Activated CD4-positive, CD25-positive, alpha-beta regulatory T cell treated with anti-CD3 and anti-CD28 coated beads, Interleukin-2, amount 50 U/mL, for 16 hours (primary cell): ENCODE measurements around the gene MACF1.
"Not testable (repeated sequence)": the region's sequence is repeated elsewhere in the genome, so short reads cannot be mapped to it uniquely, and the experiment has no call there.

Experiments used
- DNase-seq: peaks from one replicate; pipeline ENCODE4 v3.0.0-alpha.2; 2020; ENCODE audit warnings: low read depth, low spot score

Gene MACF1

DNA sequence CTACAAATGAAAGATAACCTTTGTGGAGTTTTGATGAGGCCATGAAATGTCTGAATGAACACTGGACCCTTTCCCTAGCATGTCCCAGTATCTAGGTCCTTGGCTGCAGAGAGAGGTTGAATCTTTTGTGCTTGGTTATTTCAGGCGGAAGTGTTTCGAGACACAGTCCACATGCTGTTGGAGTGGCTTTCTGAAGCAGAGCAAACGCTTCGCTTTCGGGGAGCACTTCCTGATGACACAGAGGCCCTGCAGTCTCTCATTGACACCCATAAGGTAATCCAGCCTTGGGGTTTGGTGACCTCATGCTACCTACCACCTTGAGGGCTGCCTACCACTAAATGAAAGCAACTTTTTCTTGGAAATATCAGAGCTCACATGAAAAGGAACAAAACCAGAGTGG is 248.0 kb downstream of the MACF1 start:
- DNase-seq: no peak

DNA sequence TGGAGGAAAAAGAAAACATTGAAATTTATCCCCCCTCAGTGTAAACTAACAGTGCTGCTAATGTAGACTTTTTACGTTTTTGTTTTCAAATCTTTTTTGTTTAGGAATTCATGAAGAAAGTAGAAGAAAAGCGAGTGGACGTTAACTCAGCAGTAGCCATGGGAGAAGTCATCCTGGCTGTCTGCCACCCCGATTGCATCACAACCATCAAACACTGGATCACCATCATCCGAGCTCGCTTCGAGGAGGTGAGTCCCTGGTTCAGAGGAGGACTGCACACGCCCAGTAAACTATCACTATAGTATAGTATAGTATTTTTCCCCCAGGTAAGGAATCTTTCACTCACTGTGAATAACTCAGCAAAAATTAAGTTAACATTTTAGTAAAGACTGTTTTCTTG is 249.1 kb downstream of the MACF1 start:
- DNase-seq: no peak

DNA sequence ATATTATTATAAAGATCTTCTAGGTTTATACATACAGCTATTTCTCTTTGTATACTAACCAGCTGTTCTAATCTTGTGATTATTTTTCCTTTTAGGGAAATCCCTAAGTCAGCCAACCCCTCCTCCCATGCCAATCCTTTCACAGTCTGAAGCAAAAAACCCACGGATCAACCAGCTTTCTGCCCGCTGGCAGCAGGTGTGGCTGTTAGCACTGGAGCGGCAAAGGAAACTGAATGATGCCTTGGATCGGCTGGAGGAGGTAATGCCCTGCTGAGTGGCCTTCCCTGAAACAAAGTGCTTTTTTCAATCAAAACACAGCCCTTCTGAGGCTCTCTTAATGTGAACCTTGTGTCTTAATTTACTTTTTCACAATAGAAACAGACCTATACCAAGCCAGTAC is 254.5 kb downstream of the MACF1 start:
- DNase-seq: no peak

DNA sequence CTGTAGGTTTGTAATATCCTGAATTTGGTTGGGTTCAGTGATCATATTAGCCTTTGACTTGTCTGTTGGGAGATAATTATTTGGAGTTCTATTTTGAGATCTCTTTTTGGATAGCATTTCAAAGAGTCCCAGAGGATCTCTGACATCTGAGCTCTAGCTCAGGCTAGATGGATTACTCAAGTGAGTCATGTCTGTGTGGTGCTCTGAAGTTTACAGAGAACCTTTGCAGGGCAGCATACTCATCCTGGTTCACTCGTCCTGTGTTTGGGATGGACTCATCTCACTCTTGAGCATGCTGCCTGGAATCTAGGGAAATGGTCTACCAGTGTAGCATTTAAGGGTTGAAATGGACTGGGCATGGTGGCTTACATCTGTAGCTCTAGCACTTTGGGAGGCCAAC is 257.6 kb downstream of the MACF1 start:
- DNase-seq: no peak

DNA sequence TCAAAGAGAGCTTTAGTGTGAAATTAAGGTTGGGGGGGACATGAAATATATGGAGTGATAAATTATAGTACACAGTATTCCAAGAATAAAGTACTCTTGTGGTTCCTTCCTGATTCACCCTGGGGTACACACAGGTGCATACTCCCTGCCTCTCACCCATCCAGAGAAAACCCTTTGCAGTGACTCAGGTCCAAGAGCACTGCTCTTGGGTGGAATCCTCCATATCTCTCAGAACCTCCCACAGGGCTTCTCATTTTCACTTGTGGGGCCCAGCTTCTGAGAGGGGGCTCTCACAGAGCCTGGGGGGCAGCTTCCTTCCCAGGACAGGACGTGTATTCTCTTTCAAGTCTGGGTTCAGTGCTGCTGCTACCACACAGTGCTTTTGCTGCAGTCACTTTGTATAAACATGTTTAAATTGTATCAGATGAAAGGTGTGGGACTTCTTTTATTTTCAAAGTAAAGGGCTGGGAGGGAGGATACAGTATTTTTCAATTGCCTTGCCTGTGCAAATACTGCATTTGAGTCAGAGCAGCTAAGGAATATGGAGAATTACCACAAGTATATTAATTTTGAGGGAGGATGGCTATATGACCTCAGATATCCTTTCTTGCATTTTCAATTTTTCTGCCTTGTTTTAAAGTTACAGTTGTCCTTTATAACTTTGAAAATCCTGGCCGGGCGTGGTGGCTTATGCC is 262.1 kb downstream of the MACF1 start:
- no peak for DNase-seq

DNA sequence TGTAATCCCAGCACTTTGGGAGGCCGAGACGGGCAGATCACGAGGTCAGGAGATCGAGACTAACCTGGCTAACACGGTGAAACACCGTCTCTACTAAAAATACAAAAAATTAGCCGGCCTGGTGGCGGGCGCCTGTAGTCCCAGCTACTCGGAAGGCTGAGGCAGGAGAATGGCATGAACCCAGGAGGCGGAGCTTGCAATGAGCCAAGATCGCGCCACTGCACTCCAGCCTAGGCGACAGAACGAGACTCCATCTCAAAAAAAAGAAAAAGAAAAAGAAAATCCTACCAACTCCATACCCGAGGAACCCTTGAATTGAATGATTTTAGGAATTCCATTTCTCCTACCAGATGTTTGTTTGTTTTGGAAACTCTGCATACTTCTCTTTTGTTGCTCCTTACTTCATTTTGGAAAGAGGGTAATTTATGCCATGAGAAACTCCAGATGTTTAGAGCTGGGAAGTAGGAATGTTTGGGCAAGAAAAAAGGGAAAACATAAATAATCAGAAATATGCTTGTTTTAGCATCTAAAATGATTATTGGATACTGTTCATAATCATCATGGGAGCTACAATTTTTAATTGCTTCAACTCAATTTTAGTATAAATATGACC is 262.7 kb downstream of the MACF1 start:
- not testable (repeated sequence) for DNase-seq

DNA sequence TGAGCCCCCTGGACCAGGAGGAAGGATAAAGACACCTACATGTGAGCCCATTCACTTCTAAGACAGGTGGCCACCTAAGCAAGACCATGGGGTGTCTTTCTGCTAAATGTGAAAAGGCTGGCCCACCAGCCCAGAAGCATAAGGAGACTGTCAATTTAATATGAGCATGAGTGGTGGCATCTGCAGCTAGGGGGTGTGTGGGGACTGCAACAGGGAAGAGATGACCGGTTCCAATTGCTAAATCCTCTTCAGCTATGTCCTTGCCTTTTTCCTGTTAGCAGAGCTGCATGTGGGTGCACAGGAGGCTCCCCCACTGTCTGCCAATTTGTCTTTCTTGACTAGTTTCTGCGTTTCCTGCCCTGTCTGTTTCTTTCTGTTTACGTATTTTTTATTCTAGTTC is 264.7 kb downstream of the MACF1 start:
- no peak for DNase-seq

DNA sequence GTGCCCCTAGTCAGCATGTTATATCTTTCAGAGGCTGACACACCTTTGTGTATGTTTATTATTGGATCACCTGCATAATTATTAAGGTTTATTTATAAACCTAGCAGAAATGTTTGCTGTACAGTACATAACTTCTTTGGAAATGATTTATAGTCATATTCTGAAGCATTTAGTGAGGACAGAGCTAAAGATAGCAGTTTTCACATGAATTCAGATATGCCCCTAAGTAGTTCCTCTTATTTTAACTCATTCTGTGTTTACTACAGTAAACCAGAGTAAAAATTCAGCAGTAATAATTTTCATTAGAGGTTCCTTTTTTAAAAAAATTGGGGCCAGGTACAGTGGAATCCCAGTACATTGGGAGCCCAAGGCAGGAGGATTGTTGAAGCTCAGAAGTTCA is 265.5 kb downstream of the MACF1 start:
- DNase-seq: no peak

DNA sequence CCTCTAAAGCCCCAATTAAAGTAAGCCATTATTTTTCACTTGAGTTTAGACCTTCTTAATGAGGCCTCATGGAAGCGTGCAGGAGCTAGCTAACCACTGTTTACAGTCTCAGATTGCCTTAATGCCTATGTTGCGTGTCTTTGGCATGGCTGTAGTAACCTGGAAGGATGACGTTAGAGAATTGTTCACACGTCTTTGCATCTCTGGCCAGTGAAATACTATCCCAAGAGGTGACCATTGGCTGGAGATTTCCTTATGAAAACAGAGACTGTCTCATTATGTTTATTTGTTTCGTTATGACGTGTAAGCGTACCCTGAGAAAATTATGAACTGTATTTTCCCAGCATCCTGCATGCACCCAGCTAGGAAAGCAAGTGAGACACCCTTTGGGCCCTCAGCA is 268.3 kb downstream of the MACF1 start:
- DNase-seq: no peak

DNA sequence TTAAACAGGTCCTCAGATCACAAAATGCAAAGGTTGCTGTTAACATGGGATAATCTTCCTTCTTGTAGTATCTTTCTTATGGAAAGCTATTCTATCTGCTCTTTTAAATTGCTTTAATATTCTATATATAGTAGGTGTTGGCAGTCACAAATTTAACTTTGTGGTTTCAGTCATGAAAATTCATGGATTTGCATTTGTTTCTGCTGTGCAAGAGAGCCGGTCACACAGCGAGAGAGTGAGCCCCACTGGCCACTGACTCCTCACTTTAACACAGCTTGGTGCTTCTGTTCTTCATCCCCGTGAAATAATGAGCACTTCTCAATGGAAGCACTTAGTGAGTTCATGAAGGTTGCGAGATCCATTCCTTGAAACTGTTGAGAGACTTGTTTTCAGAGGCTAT is 268.8 kb downstream of the MACF1 start:
- no peak for DNase-seq

DNA sequence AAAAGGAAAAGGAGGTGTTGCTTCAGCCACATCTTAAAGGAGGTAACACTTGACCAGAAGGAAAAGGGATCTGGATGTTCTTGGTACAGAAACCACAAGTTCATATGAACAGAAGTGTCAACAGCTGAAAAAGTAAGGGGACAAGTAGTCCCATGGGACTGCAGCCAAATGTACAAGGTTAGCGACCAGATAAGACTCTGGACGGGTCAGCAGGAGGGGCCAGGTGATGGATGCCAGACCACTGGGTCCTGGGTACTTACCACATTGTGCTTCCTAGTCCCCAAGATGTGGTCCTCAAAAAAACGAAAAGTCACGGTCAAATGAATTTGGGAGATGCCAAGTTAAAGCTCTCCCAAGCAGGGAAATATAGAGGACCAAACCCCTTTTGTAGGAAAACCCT is 270.3 kb downstream of the MACF1 start:
- DNase-seq: no peak

DNA sequence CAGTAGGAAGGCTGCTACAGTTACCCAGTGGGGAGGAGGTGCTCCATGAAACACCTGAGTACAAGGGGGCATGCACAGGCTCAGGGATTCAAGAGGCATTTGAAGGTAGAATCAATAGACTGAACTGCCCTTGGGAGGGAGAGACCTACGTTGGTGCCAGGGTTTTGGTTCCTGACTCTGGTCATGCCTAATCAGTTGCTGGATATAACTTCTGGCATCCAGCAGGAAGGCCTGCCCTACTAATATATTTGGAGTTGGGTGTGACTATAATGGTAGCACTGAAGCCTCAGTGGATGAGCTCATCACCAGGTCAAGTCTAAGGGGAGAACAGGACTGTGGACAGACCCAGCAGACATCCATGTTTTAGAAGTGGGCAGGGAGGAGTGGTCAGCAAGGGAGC is 271.1 kb downstream of the MACF1 start:
- DNase-seq: not testable (repeated sequence)

DNA sequence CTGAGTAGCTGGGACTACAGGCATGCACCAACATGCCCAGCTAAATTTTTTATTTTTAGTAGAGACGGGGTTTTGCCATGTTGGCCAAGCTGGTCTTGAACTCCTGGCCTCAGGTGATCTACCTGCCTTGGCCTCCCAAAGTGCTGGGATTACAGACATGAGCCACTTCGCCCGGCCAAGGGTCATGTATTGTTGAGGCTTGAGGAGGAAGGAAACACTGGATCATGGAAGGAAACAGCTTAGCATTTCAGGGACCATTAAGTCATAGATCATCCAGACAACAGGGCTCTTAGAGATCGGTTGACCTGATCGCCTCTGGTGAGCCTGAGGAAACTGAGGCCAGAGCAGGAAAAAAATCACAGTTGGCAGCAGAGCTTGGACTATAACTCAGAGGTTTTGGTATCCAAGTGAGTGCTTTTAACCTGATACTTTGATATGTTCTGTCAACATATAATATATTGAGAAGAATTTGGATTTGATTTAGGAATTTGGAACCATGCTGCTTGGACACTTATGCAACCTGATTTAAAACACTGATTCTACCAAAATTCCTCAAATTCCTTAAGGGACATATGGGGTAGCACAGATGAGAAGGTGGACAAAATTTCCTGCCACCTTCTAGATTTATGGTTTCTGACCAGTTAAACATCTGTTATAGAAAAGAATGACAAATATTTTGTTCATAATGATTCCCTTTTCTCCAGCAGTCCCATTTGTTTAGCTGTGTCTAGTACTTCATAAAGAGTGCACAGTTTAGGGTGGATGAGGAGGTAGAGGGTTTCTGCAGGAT is 273.8 kb downstream of the MACF1 start:
- DNase-seq: no peak

DNA sequence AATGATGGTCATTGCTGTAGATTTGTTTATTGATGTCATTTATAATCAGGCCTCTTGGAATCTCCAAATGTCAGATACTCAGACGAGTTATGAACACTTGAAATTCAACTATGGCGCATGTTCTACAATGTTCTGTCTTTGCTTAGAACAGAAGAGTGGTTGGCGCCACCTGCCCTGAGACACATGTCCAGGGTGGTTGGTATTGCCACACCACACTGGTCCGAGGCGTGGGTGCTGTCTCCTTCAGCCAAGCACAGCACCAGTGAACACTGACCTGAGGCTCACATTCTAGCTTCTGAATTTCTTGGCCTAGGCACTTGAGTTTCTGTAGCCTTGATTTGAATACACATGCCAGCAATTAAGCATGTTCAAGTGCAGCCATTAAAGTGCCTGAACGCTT is 276.8 kb downstream of the MACF1 start:
- DNase-seq: no peak

DNA sequence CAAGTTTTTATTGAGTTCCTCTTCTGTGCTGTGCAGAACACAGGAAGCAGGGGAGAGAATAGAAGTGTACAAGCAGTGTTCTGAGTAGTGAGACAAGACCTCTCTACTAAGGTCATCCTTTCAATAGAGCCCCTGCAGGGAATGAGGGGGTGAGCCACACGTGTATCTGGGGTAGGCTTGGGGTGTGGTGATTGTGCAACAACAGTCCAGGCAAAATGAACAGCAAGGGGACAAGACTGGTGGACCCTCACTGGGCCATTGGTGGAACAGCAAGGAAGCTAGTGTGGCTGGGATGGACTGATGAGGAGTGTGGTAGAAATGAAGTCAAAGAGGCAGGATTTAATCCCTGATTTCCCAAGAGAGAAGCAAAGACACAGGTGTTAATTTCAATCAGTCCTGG is 278.8 kb downstream of the MACF1 start:
- DNase-seq: no peak

DNA sequence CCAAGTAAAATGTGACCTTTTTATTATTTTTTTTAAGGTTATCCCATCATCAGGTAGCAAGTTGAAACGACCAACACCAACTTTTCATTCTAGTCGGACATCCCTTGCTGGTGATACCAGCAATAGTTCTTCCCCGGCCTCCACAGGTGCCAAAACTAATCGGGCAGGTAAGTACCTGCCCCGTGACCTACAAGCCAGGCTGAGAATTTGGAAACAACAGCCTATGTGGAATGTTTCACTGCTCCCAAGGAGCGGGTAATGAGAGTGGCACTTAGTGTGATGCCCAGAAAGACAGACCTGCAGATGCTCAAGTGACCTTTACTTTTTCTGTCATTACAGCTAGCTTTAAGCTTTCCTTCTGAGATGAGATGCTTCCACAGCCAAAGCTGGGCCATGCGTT is 280.1 kb downstream of the MACF1 start:
- DNase-seq: no peak

DNA sequence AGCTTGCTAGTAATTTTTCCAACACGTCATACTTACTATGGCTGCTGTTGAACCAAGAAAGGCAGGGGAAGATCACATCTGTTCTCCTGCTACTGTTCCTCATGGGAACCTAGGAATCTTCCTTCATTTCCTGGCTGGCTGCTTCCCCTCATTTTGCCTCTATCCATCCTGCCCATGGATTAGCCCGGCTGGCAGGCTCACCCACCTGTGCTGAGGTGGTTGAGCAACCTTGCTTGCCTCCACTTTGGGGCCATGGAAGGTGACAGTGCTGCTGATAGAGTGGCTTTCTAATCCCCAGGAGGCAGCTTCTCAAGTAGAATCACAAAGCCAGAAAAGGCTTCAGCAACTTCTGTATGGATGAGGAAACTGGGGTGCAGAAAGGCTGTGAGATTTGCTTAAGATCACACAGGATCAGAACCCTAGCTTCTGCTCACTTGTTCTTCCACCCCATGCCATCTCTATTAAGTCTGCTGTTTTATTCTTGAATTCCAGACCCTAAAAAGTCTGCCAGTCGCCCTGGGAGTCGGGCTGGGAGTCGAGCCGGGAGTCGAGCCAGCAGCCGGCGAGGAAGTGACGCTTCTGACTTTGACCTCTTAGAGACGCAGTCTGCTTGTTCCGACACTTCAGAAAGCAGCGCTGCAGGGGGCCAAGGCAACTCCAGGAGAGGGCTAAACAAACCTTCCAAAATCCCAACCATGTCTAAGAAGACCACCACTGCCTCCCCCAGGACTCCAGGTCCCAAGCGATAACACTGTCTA is 280.7 kb downstream of the MACF1 start:
- no peak for DNase-seq

DNA sequence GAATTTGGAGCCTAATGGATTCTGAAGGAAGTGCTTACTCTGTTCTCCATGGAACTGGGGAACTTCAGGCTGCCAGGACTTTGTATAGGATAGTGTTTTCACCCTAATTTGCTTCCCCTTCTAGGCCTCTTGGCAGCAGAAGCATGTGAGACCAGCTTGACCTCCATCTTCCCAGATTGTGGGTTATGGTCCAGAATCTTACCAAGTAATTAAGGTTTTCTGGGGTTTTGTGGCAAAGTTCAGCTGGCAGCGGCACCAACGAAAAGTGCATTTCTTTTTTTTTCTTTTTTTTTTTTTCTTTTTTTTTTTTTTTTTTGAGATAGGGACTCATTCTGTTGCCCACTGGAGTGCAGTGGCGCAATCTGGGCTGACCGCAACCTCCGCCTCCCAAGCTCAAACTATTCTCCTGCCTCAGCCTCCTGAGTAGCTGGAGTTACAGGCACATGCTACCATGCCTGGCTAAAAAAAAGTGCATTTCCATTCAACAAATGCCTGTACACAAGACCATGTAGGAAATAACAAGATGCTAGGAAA is 283.6 kb downstream of the MACF1 start:
- no peak for DNase-seq

DNA sequence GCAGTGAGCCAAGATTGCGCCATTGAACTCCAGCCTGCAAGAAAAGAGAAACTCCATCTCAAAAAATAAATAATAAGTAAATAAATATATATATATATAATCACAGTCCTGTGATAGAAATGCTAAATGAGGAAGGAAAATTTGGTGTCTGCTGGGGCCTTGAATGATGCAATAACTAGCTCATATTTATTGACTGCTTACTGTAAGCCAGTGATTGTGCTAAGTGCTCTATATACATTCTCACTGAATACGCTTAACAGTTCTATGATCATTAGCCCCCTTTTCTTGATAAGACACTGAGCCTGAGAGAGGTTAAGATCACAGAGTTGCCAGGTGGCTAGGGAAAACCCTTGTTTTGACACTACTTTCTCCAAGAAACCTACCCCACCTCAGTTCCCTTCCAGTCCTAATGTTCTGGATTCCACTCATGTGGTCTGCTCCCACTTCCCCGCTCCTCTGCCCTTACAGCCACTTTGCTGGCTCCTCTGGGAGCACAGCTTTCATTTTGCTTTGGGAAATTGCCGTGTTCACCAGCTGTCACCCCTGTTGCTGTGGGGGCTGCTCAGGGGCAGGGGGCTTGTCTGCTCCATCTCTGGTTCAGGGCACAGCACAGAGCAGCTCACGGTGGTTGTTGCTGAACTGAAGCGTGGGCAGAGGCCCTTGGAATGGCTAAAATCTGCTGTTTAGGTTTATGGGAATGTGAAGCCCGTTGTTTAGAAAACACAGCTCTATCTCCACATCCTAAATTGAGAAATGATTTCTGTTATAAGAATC is 284.5 kb downstream of the MACF1 start:
- no peak for DNase-seq

DNA sequence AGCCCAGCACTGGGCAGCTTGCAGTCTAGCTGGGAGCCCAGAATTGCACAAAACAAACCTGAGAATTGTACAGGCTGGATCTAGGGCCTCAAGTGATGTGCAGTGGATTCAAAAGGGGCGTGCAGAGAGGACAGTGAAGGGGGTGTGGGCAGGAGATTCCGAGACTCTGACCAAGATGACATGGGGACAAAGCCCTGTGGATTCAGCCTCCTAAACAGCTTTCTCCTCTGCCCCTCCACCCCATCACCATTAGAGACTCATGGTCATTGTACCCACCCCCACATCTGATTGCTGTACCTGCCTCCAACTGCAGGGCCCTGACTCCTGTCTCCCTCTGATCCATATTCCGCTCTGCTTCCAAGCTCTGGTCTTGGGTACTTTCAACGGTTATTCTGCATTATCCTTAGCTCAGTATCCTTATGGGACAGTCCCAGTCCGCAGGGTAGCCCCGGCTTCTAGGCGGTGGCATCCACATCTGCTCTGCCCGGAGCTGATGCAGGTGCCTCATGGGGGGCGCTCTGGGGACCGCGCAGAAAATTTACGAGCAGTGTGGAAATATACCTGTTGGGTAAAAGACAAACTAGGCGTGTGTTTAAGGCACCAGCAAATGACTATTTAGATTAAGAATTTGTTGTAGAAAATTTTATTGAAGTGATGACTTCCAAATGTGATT is 285.2 kb downstream of the MACF1 start:
- no peak for DNase-seq
